Kidney (tissue), 14 donors: ENCODE measurements around the gene TNNI3K. TPM values are rescaled to one million over a fixed set of nuclear protein-coding genes. Genes with fewer than 3 reads are reported as not detected.

Experiments
- DNase-seq, 5 donors: peaks; one replicate each; pipeline ENCODE4 v3.0.0-alpha.2; 2013 to 2020
- FAIRE-seq: peaks from 2 replicates; lab custom pipeline; 2012; peaks lifted over from hg19 to GRCh38; lab: Jason Lieb, UNC
- H3K27ac ChIP-seq, 2 donors: one replicate each; pipeline ENCODE4 v1.7.0; 2013; ENCODE audit warnings: low read depth in 2 of 2, low read length in 2 of 2, inconsistent platforms in 1 of 2
- H3K27me3 ChIP-seq: one replicate; pipeline ENCODE4 v1.7.1; 2013; ENCODE audit warnings: low read length, inconsistent platforms; ENCODE audit not compliant: control insufficient read depth, insufficient read depth
- H3K36me3 ChIP-seq, 3 donors: one replicate each; pipeline versions ENCODE4 v1.7.0 to v1.7.1; 2013; ENCODE audit warnings: low read length in 3 of 3, control low read depth in 1 of 3, inconsistent platforms in 1 of 3; ENCODE audit not compliant: insufficient read depth in 3 of 3, control insufficient read depth in 2 of 3
- H3K4me1 ChIP-seq, 3 donors: one replicate each; pipeline versions ENCODE4 v1.7.0 to v1.7.1; 2013; ENCODE audit warnings: low read length in 3 of 3, inconsistent platforms in 1 of 3, low read depth in 1 of 3; ENCODE audit not compliant: control insufficient read depth in 2 of 3, insufficient read depth in 2 of 3
- H3K4me3 ChIP-seq, 3 donors: one replicate each; pipeline versions ENCODE4 v1.7.0 to v1.8.1; 2013; ENCODE audit warnings: low read length in 3 of 3, control low read depth in 1 of 3, inconsistent platforms in 1 of 3
- H3K9ac ChIP-seq, 3 donors: one replicate each; pipeline versions ENCODE4 v1.7.0 to v1.7.1; 2013; ENCODE audit warnings: low read length in 3 of 3, control low read depth in 1 of 3, inconsistent platforms in 1 of 3
- H3K9me3 ChIP-seq, 3 donors: one replicate each; pipeline versions ENCODE4 v1.7.0 to v1.7.1; 2013; ENCODE audit warnings: low read length in 3 of 3, control low read depth in 1 of 3, inconsistent platforms in 1 of 3; ENCODE audit not compliant: control insufficient read depth in 2 of 3, insufficient read depth in 1 of 3
- intact Hi-C: fragments of 100-400 bp; cut with DNase I; formaldehyde crosslinking; loops from one replicate; pipeline ENCODE4 v1.11.1; 2022
- polyA plus RNA-seq: library from polyadenylated mRNA; stranded (reverse); fragments of 350-450 nt; fragmentation: Illumina TruSeq; extraction: RNeasy Lipid Tissue Mini Kit (QIAGEN cat#74804); gene quantifications from one replicate; pipeline ENCODE4 v1.2.3, GENCODE V29; 2014; ENCODE audit warnings: low read depth, low replicate concordance; ENCODE audit not compliant: insufficient read depth
- total RNA-seq: library from RNA; stranded (reverse); fragmentation: NEBNext Ultra II Directional; extraction: Animal tissue kit (Norgen Biotek cat#: 25700); gene quantifications from one replicate; pipeline ENCODE4 v1.2.1, GENCODE V29; 2021
- TF ChIP-seq, protein P1 (sequence below): IDR thresholded peaks from 3 replicates; pipeline ENCODE4 v1.5.1; 2012; ENCODE audit warnings: mild to moderate bottlenecking, moderate library complexity, borderline replicate concordance; ENCODE audit not compliant: insufficient read depth; ENCODE audit errors: extremely low read depth
- donor health status: control.
- donor health status: control.
- donor health status: control.
- donor health status: control.
- donor health status: control.
- donor health status: DM: yes; HTN: yes; CAD: no.
- donor health status: Normal renal cell carcinoma (clear cell type).

TNNI3K gene
- total and polyA plus RNA-seq, 2 donors from 2014 or later = 1.4 to 2.2 TPM

- Histone ChIP-seq H3K36me3 (no peaks in the 10 kb centered on the region), H3K4me1 (no peaks in the 10 kb centered on the region), H3K9ac (no peak overlapping the region), H3K27me3 (no peaks in the 10 kb centered on the region), H3K9me3 (no peaks in the 10 kb centered on the region), H3K4me3 (no peak overlapping the region), H3K27ac (no peak overlapping the region)
- no peak for FAIRE-seq
- DNase-seq = peak in 3 of 5 donors; percentile 25 to 27 (median 26)
- TF ChIP-seq, protein P1, sequence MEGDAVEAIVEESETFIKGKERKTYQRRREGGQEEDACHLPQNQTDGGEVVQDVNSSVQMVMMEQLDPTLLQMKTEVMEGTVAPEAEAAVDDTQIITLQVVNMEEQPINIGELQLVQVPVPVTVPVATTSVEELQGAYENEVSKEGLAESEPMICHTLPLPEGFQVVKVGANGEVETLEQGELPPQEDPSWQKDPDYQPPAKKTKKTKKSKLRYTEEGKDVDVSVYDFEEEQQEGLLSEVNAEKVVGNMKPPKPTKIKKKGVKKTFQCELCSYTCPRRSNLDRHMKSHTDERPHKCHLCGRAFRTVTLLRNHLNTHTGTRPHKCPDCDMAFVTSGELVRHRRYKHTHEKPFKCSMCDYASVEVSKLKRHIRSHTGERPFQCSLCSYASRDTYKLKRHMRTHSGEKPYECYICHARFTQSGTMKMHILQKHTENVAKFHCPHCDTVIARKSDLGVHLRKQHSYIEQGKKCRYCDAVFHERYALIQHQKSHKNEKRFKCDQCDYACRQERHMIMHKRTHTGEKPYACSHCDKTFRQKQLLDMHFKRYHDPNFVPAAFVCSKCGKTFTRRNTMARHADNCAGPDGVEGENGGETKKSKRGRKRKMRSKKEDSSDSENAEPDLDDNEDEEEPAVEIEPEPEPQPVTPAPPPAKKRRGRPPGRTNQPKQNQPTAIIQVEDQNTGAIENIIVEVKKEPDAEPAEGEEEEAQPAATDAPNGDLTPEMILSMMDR = no peak
- intact Hi-C loops = no loop called here
Measured at GRCh38 chr1:74570797-74571492, 335.8 kb downstream of the TNNI3K start.

GRCh38 chr1:74571493-74571800 lies 336.3 kb downstream of the TNNI3K start:
- no peak for DNase-seq
- Histone ChIP-seq H3K27me3 (no peaks in the 10 kb centered on the region), H3K36me3 (no peaks in the 10 kb centered on the region), H3K4me3 (no peak overlapping the region), H3K27ac (no peak overlapping the region), H3K9me3 (no peaks in the 10 kb centered on the region), H3K4me1 (no peaks in the 10 kb centered on the region), H3K9ac (no peak overlapping the region)
- TF ChIP-seq, protein P1 = no peak
- no peak for FAIRE-seq
- intact Hi-C loops = no loop called here

GRCh38 chr1:74571891-74572290 lies 336.7 kb downstream of the TNNI3K start:
- TF ChIP-seq, protein P1 = no peak
- FAIRE-seq (no peak), DNase-seq (peak in 2 of 5 donors; percentile 6 to 10)
- Histone ChIP-seq H3K4me3 (no peak overlapping the region), H3K9me3 (no peaks in the 10 kb centered on the region), H3K36me3 (no peaks in the 10 kb centered on the region), H3K27me3 (no peaks in the 10 kb centered on the region), H3K27ac (no peak overlapping the region), H3K4me1 (no peaks in the 10 kb centered on the region), H3K9ac (no peak overlapping the region)
- intact Hi-C loops = no loop called here

DNA sequence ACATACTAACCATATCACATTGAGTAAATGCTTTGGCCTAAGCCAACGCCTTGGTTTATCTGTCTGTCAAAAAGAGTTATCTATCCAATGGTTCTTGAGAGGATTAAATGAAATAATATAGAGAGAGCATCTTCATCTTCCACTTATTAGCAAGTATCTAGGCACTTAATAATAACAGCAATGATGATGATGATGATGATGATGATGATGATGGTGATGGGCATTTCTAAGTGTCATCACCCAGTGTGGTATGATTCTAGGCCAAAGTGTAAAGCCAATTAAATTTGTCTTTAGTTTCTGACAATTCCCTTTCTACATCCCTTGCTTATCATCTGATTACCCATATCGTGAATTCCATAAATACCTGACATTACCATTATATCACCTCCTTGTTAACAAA lies 342.9 kb downstream of the TNNI3K start:
- no peak overlapping the region for H3K4me3 ChIP-seq
- intact Hi-C loops = no loop called here
- FAIRE-seq = no peak
- H3K9me3 ChIP-seq = no peaks in the 10 kb centered on the region
- H3K4me1 ChIP-seq = no peaks in the 10 kb centered on the region
- no peak overlapping the region for H3K27ac ChIP-seq
- H3K9ac ChIP-seq = no peak overlapping the region
- H3K27me3 ChIP-seq = no peaks in the 10 kb centered on the region
- no peaks in the 10 kb centered on the region for H3K36me3 ChIP-seq
- TF ChIP-seq, protein P1 = no peak
- no peak for DNase-seq
